HEK293 (cell line): Measurements from ENCODE around the gene SIRPB1.

Experiments used
- CTCF ChIA-PET: fragments of 350-600 bp; formaldehyde crosslinking; extraction: SDS; loops from one replicate; lab custom pipeline; 2021; ENCODE audit warnings: antibody characterized with exemption; lab: Yijun Ruan, JAX
- POLR2A ChIA-PET: fragments of 300-600 bp; formaldehyde crosslinking; extraction: SDS; loops from one replicate; lab custom pipeline; 2020; ENCODE audit warnings: antibody characterized with exemption, inconsistent platforms; lab: Yijun Ruan, JAX
- H3K27ac ChIP-seq: fragments of 200-500 bp; sonication (Bioruptor generic); 2 replicates; pipeline ENCODE4 v1.5.1; 2014; ENCODE audit warnings: low read depth, low read length, control low read depth, inconsistent platforms; ENCODE audit errors: extremely low read depth
- H3K36me3 ChIP-seq, 2 experiments: fragments of 200-500 bp in 1 of 2; sonication (Bioruptor generic) in 1 of 2; 1 replicate in 1 of 2; 2 replicates in 1 of 2; pipeline ENCODE4 v1.5.1; 2014 to 2017; ENCODE audit warnings: inconsistent platforms in 2 of 2, low read length in 2 of 2; ENCODE audit not compliant: control insufficient read depth in 2 of 2, insufficient read depth in 1 of 2
- H3K4me1 ChIP-seq: fragments of 200-500 bp; sonication (Bioruptor generic); 2 replicates; pipeline ENCODE4 v1.5.1; 2014; ENCODE audit warnings: mild to moderate bottlenecking, low read length, inconsistent platforms; ENCODE audit not compliant: control insufficient read depth, insufficient read depth
- H3K4me3 ChIP-seq: 2 replicates; pipeline ENCODE4 v1.5.1; 2011; ENCODE audit warnings: low read depth, mild to moderate bottlenecking, control low read depth, low read length, moderate library complexity
- H3K9me3 ChIP-seq: fragments of 200-500 bp; sonication (Bioruptor generic); 2 replicates; pipeline ENCODE4 v1.5.1; 2014; ENCODE audit warnings: low read depth, low read length, inconsistent platforms; ENCODE audit not compliant: control insufficient read depth, insufficient read depth
- BCL11B ChIP-seq: fragments of 450-650 bp; formaldehyde crosslinking; IDR thresholded peaks from 2 replicates; pipeline ENCODE4 v1.5.1; 2016; ENCODE audit warnings: low read depth, missing biosample characterization, missing genetic modification characterization
- BCL6B ChIP-seq: fragments of 450-650 bp; formaldehyde crosslinking; IDR thresholded peaks from 2 replicates; pipeline ENCODE4 v1.5.1; 2017; ENCODE audit warnings: missing biosample characterization, missing genetic modification characterization
- IKZF3 ChIP-seq: fragments of 450-650 bp; IDR thresholded peaks from 2 replicates; pipeline ENCODE4 v1.5.0; 2018; ENCODE audit warnings: missing biosample characterization, mild to moderate bottlenecking, missing genetic modification characterization, moderate library complexity
- RBAK ChIP-seq: fragments of 450-650 bp; formaldehyde crosslinking; IDR thresholded peaks from 2 replicates; pipeline ENCODE4 v1.5.1; 2016; ENCODE audit warnings: missing biosample characterization, missing genetic modification characterization
- TCF7L2 ChIP-seq: IDR thresholded peaks from 2 replicates; pipeline ENCODE4 v1.6.1; 2011; ENCODE audit warnings: low read depth, mild to moderate bottlenecking, inconsistent platforms, low read length, moderate library complexity, borderline replicate concordance
- ZBTB20 ChIP-seq: fragments of 450-650 bp; formaldehyde crosslinking; IDR thresholded peaks from 2 replicates; pipeline ENCODE4 v1.5.1; 2016; ENCODE audit warnings: missing biosample characterization, missing genetic modification characterization
- ZIC2 ChIP-seq: fragments of 450-650 bp; formaldehyde crosslinking; IDR thresholded peaks from 2 replicates; pipeline ENCODE4 v1.5.1; 2016; ENCODE audit warnings: missing biosample characterization, missing genetic modification characterization
- ZNF175 ChIP-seq: fragments of 450-650 bp; formaldehyde crosslinking; IDR thresholded peaks from 2 replicates; pipeline ENCODE4 v1.5.1; 2016; ENCODE audit warnings: missing biosample characterization, missing genetic modification characterization
- ZNF202 ChIP-seq: fragments of 450-650 bp; formaldehyde crosslinking; IDR thresholded peaks from 2 replicates; pipeline ENCODE4 v1.5.1; 2016; ENCODE audit warnings: missing biosample characterization, missing genetic modification characterization, borderline replicate concordance
- ZNF274 ChIP-seq, 2 experiments: fragments of 200-500 bp in 1 of 2; fragments of 450-650 bp in 1 of 2; sonication (Bioruptor generic) in 1 of 2; formaldehyde crosslinking in 1 of 2; IDR thresholded peaks; 2 replicates each; pipeline versions ENCODE4 v1.5.1 to v1.6.1; 2014 to 2016; ENCODE audit warnings: borderline replicate concordance in 1 of 2, inconsistent platforms in 1 of 2, low read length in 1 of 2, missing biosample characterization in 1 of 2, missing genetic modification characterization in 1 of 2
- ZNF292 ChIP-seq: fragments of 450-650 bp; formaldehyde crosslinking; IDR thresholded peaks from 2 replicates; pipeline ENCODE4 v1.5.1; 2016; ENCODE audit warnings: low read depth, missing biosample characterization, missing genetic modification characterization, borderline replicate concordance
- ZNF335 ChIP-seq: fragments of 450-650 bp; formaldehyde crosslinking; conservative IDR thresholded peaks from 2 replicates; pipeline ENCODE4 v1.5.1; 2016; ENCODE audit warnings: missing biosample characterization, missing genetic modification characterization
- ZNF362 ChIP-seq: fragments of 450-650 bp; formaldehyde crosslinking; IDR thresholded peaks from 2 replicates; pipeline ENCODE4 v1.5.1; 2016; ENCODE audit warnings: missing biosample characterization, missing genetic modification characterization
- ZNF404 ChIP-seq: fragments of 450-650 bp; formaldehyde crosslinking; IDR thresholded peaks from 2 replicates; pipeline ENCODE4 v1.5.1; 2017; ENCODE audit warnings: missing biosample characterization, missing genetic modification characterization
- ZNF530 ChIP-seq: fragments of 450-650 bp; formaldehyde crosslinking; IDR thresholded peaks from 2 replicates; pipeline ENCODE4 v1.5.1; 2016; ENCODE audit warnings: low read depth, missing biosample characterization, missing genetic modification characterization
- ZNF600 ChIP-seq: fragments of 450-650 bp; formaldehyde crosslinking; IDR thresholded peaks from 2 replicates; pipeline ENCODE4 v1.5.1; 2016; ENCODE audit warnings: missing biosample characterization, missing genetic modification characterization
- ZNF624 ChIP-seq: fragments of 450-650 bp; formaldehyde crosslinking; IDR thresholded peaks from 2 replicates; pipeline ENCODE4 v1.5.1; 2017; ENCODE audit warnings: missing biosample characterization, missing genetic modification characterization
- ZNF629 ChIP-seq: fragments of 450-650 bp; formaldehyde crosslinking; IDR thresholded peaks from 2 replicates; pipeline ENCODE4 v1.5.1; 2017; ENCODE audit warnings: missing biosample characterization, missing genetic modification characterization
- ZNF747 ChIP-seq: fragments of 450-650 bp; formaldehyde crosslinking; IDR thresholded peaks from 2 replicates; pipeline ENCODE4 v1.5.1; 2016; ENCODE audit warnings: missing biosample characterization, missing genetic modification characterization
- ZSCAN5A ChIP-seq: fragments of 450-650 bp; formaldehyde crosslinking; IDR thresholded peaks from 2 replicates; pipeline ENCODE4 v1.5.1; 2016; ENCODE audit warnings: missing biosample characterization, missing genetic modification characterization

The SIRPB1 gene

GRCh38 chr20:1623501-1624205 is 3.8 kb upstream of the SIRPB1 start (continued):
- TF ChIP-seq BCL6B (tag by site-specific recombination) = no peak
- TF ChIP-seq ZIC2 (tag by site-specific recombination) = no peak

- TF ChIP-seq IKZF3 (tag by site-specific recombination) = no peak
- TF ChIP-seq ZBTB20 (tag by site-specific recombination) = no peak
- TF ChIP-seq ZSCAN5A (tag by site-specific recombination) = no peak
- TF ChIP-seq ZNF274 (IDR thresholded peaks at IDR 0.05; ENCODE audit: low read length) = no peak
- TF ChIP-seq ZNF274 (tag by site-specific recombination; IDR thresholded peaks at IDR 0.05; ENCODE audit: borderline replicate concordance) = no peak
- no peak for TF ChIP-seq ZNF624 (tag by site-specific recombination)
- no peak for TF ChIP-seq TCF7L2
- TF ChIP-seq ZNF292 (tag by site-specific recombination) = no peak
- no peak for TF ChIP-seq ZNF362
- TF ChIP-seq ZNF404 (tag by site-specific recombination) = no peak
- no peak for TF ChIP-seq ZNF335 (tag by site-specific recombination)
- no peak for TF ChIP-seq ZNF747 (tag by site-specific recombination)
- no peak for TF ChIP-seq ZNF202 (tag by site-specific recombination)
- no peak for TF ChIP-seq ZNF629 (tag by site-specific recombination)
- no peak for TF ChIP-seq ZNF530 (tag by site-specific recombination)
- no peak for TF ChIP-seq BCL11B (tag by site-specific recombination)
- TF ChIP-seq ZNF175 (tag by site-specific recombination) = no peak
- no peak for TF ChIP-seq BCL6B (tag by site-specific recombination)
- TF ChIP-seq RBAK (tag by site-specific recombination) = no peak
- no peak for TF ChIP-seq ZNF600 (tag by site-specific recombination)
- Histone ChIP-seq H3K27ac (no peak overlapping the region), H3K36me3 (no peaks in the 10 kb centered on the region), H3K4me1 (no peaks in the 10 kb centered on the region), H3K4me3 (no peak overlapping the region), H3K9me3 (no peaks in the 10 kb centered on the region)
- ChIA-PET CTCF (no interaction called here), POLR2A (no interaction called here)
Measured at GRCh38 chr20:1622450-1622849, 2.6 kb upstream of the SIRPB1 start.
